Sigmoid colon (tissue), 3 donors: ENCODE data around the gene PDE5A.

Experiments used
- POLR2A ChIP-seq, 2 donors: fragments of 450-650 bp; IDR thresholded peaks; one replicate each; pipeline ENCODE4 v1.6.1; 2016; ENCODE audit warnings: antibody characterized with exemption in 2 of 2, mild to moderate bottlenecking in 2 of 2, moderate library complexity in 2 of 2
- TF ChIP-seq, protein P1 (sequence below), 4 experiments: fragments of 450-650 bp in 3 of 4; fragments of 200-600 bp in 1 of 4; IDR thresholded peaks; one replicate each; pipeline ENCODE4 v1.5.1; 2016 to 2019; ENCODE audit warnings: antibody characterized with exemption in 4 of 4, mild to moderate bottlenecking in 3 of 4, moderate library complexity in 2 of 4

DNA sequence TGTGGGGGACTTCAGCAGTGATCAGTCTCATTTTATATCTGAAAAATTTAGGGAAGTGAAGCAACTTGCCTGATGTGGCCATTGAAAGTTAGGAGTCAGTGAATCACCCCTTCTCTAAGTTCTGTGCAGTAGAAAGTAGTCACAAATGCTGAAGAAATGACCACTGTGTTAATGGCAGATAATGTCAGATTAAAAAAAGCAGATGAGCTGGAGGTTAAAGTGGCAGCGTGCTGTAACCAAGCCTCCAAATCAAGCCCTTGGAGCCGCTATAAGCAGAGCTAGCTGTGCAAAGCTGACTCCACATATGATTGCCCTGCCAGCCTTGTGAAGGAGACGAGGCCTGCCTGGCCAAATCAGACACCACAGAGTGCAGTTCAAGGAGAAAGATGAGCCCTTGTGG is 39.2 kb upstream of the PDE5A start:
- TF ChIP-seq, protein P1, sequence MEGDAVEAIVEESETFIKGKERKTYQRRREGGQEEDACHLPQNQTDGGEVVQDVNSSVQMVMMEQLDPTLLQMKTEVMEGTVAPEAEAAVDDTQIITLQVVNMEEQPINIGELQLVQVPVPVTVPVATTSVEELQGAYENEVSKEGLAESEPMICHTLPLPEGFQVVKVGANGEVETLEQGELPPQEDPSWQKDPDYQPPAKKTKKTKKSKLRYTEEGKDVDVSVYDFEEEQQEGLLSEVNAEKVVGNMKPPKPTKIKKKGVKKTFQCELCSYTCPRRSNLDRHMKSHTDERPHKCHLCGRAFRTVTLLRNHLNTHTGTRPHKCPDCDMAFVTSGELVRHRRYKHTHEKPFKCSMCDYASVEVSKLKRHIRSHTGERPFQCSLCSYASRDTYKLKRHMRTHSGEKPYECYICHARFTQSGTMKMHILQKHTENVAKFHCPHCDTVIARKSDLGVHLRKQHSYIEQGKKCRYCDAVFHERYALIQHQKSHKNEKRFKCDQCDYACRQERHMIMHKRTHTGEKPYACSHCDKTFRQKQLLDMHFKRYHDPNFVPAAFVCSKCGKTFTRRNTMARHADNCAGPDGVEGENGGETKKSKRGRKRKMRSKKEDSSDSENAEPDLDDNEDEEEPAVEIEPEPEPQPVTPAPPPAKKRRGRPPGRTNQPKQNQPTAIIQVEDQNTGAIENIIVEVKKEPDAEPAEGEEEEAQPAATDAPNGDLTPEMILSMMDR (IDR thresholded peaks at IDR 0.05) = no peak
- no peak for TF ChIP-seq POLR2A (IDR thresholded peaks at IDR 0.05)
